GM21717 (cell line): ENCODE data around the gene IGFL3.
"Not testable (repeated sequence)": the region's sequence is repeated elsewhere in the genome, so short reads cannot be mapped to it uniquely, and the experiment has no call there.

ENCODE experiments used
- ATAC-seq: cut with Tn5 transposase; IDR thresholded peaks from one replicate; pipeline ENCODE4 v1.9.1; 2021; ENCODE audit warnings: mild to moderate bottlenecking, moderate library complexity; ENCODE audit not compliant: unreplicated experiment

The IGFL3 gene

GRCh38 chr19:46078573-46079332 lies 45.7 kb downstream of the IGFL3 start:
- ATAC-seq, result not testable (repeated sequence)

DNA sequence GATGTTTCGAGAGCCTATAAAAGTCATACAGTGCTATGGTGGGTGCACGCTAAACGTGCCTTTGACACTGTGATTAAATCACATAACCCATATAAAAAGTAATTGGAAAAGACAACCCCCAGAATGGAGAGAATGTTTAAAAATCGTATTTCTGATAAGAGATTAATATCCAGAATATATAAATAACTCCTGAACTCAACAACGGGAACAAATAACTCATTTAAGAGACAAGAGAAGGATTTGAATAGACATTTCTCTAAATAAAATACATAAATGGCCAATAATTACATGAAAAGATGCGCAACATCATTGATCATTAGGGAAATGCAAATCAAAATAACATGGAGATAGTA lies 46.7 kb downstream of the IGFL3 start:
- ATAC-seq, result no peak

- ATAC-seq, result no peak
These were observed 47.3 kb downstream of the IGFL3 start for GRCh38 chr19:46076951-46077814.

GRCh38 chr19:46076031-46076880 lies 48.2 kb downstream of the IGFL3 start:
- ATAC-seq, result no peak

DNA sequence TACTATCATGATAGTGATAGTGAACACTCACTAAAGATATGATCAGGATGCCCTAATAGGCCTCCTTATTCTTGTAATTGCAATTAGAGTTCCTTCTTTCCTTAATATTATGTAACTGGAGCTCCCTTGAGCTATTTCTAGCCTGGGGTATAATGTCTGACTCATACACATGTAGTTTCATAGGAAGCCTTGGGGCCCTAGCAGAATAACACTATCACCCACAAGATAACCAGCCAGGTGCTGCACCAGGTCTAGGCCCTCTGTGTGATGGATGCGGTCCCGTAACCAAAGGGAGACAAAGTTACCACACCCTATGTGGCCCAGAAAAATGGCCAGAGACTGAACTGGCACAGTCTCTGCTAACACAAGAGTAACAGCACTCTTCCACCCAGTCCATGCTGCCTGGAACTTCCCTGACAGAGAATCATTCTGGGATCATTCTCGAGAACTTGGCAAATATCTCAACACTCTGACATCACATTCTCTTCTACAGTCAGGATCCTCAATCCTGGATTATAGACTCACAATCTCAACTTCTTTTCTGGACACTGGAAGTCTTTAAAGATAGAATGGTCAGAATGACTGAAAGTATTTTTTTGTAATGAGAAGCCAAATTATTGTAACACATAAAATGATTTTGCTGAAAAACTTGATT lies 51.1 kb downstream of the IGFL3 start:
- no peak for ATAC-seq
